Measurements from ENCODE around the gene ATP8B2. TPM values are rescaled to one million over a fixed set of nuclear protein-coding genes. Genes with fewer than 3 reads are reported as not detected.
"Not testable (repeated sequence)": the region's sequence is repeated elsewhere in the genome, so short reads cannot be mapped to it uniquely, and the experiment has no call there.

Gene ATP8B2
- total RNA-seq, 2 donors from 2014 or later, result 34.1 to 41.5 TPM

- not testable (repeated sequence) for H3K9ac ChIP-seq (ENCODE audit: extremely low read depth, low read length, poor library complexity, severe bottlenecking); H3K4me1 ChIP-seq (ENCODE audit: control insufficient read depth, insufficient read depth, low read length); DNase-seq; H3K36me3 ChIP-seq (ENCODE audit: control insufficient read depth, insufficient read depth, low read length); H3K27ac Mint-ChIP-seq; H3K4me1 Mint-ChIP-seq; H3K27ac ChIP-seq (ENCODE audit: low read depth, low read length); H3K27me3 ChIP-seq (ENCODE audit: control insufficient read depth, insufficient read depth, low read length, poor library complexity, severe bottlenecking); H3K4me3 Mint-ChIP-seq; H3K36me3 Mint-ChIP-seq (ENCODE audit: low read depth); H3K4me3 ChIP-seq (ENCODE audit: low read length); H3K27me3 Mint-ChIP-seq (ENCODE audit: insufficient read depth)
- WGBS, 2 experiments (ENCODE audit: insufficient coverage in 1 of 2, insufficient read length in 1 of 2), result 76 to 95% methylated on average over 5 to 11 of the region's 13 CpGs
- H3K9me3 ChIP-seq (ENCODE audit: control insufficient read depth, low read length), result peaks cover 20% of the 10 kb centered on the region
- H3K9me3 Mint-ChIP-seq, result peaks cover 26% of the 10 kb centered on the region
Observed at GRCh38 chr1:154312229-154313065, 12.9 kb upstream of the ATP8B2 start.

GRCh38 chr1:154313066-154313356 lies 12.3 kb upstream of the ATP8B2 start:
- Histone ChIP-seq H3K27ac (ENCODE audit: low read depth, low read length) (no peak overlapping the region), H3K4me3 (ENCODE audit: low read length) (no peak overlapping the region), H3K36me3 (ENCODE audit: control insufficient read depth, insufficient read depth, low read length) (no peaks in the 10 kb centered on the region), H3K27me3 (ENCODE audit: control insufficient read depth, insufficient read depth, low read length, poor library complexity, severe bottlenecking) (no peaks in the 10 kb centered on the region), H3K4me1 (ENCODE audit: control insufficient read depth, insufficient read depth, low read length) (no peaks in the 10 kb centered on the region), H3K9ac (ENCODE audit: extremely low read depth, low read length, poor library complexity, severe bottlenecking) (no peak overlapping the region), H3K9me3 (ENCODE audit: control insufficient read depth, low read length) (peaks cover 22% of the 10 kb centered on the region)
- Mint-ChIP-seq H3K36me3 (ENCODE audit: low read depth) (no peaks in the 10 kb centered on the region), H3K4me1 (no peaks in the 10 kb centered on the region), H3K9me3 (peaks cover 30% of the 10 kb centered on the region), H3K4me3 (no peak overlapping the region), H3K27me3 (ENCODE audit: insufficient read depth) (peaks cover 11% of the 10 kb centered on the region), H3K27ac (no peak overlapping the region)
- 87 to 89% methylated on average over 8 to 10 of the region's 10 CpGs for WGBS, 2 experiments (ENCODE audit: insufficient coverage in 1 of 2, insufficient read length in 1 of 2)
- no peak for TF ChIP-seq CTCF (conservative IDR thresholded peaks at IDR 0.05)
- no peak for DNase-seq

GRCh38 chr1:154314226-154314625 lies 11.1 kb upstream of the ATP8B2 start:
- H3K36me3 Mint-ChIP-seq (ENCODE audit: low read depth); H3K27me3 Mint-ChIP-seq (ENCODE audit: insufficient read depth); H3K36me3 ChIP-seq (ENCODE audit: control insufficient read depth, insufficient read depth, low read length); H3K27me3 ChIP-seq (ENCODE audit: control insufficient read depth, insufficient read depth, low read length, poor library complexity, severe bottlenecking); H3K4me1 ChIP-seq (ENCODE audit: control insufficient read depth, insufficient read depth, low read length); DNase-seq; H3K4me3 Mint-ChIP-seq; H3K27ac Mint-ChIP-seq; H3K4me1 Mint-ChIP-seq; H3K27ac ChIP-seq (ENCODE audit: low read depth, low read length); H3K9ac ChIP-seq (ENCODE audit: extremely low read depth, low read length, poor library complexity, severe bottlenecking); H3K4me3 ChIP-seq (ENCODE audit: low read length): not testable (repeated sequence)
- H3K9me3 Mint-ChIP-seq, result peaks cover 27% of the 10 kb centered on the region
- 80 to 83% methylated on average over 1 to 3 of the region's 3 CpGs for WGBS, 2 experiments (ENCODE audit: insufficient coverage in 1 of 2, insufficient read length in 1 of 2)
- peaks cover 22% of the 10 kb centered on the region for H3K9me3 ChIP-seq (ENCODE audit: control insufficient read depth, low read length)

GRCh38 chr1:154316704-154317103 lies 8.6 kb upstream of the ATP8B2 start:
- Histone ChIP-seq H3K27me3 (ENCODE audit: control insufficient read depth, insufficient read depth, low read length, poor library complexity, severe bottlenecking) (no peaks in the 10 kb centered on the region), H3K4me3 (ENCODE audit: low read length) (no peak overlapping the region), H3K9me3 (ENCODE audit: control insufficient read depth, low read length) (peaks cover 22% of the 10 kb centered on the region), H3K27ac (ENCODE audit: low read depth, low read length) (no peak overlapping the region), H3K9ac (ENCODE audit: extremely low read depth, low read length, poor library complexity, severe bottlenecking) (no peak overlapping the region), H3K4me1 (ENCODE audit: control insufficient read depth, insufficient read depth, low read length) (no peaks in the 10 kb centered on the region), H3K36me3 (ENCODE audit: control insufficient read depth, insufficient read depth, low read length) (no peaks in the 10 kb centered on the region)
- H3K27me3 Mint-ChIP-seq (ENCODE audit: insufficient read depth), result peaks cover 9% of the 10 kb centered on the region
- 71% methylated on average over 1 of the region's 1 CpG; no CpG with 5 or more reads in 1 of the 2 experiments for WGBS, 2 experiments (ENCODE audit: insufficient coverage in 1 of 2, insufficient read length in 1 of 2)
- no peaks in the 10 kb centered on the region for H3K4me1 Mint-ChIP-seq
- no peak for TF ChIP-seq CTCF (conservative IDR thresholded peaks at IDR 0.05)
- H3K9me3 Mint-ChIP-seq, result peaks cover 27% of the 10 kb centered on the region
- no peak for DNase-seq
- H3K4me3 Mint-ChIP-seq, result no peak overlapping the region
- H3K36me3 Mint-ChIP-seq (ENCODE audit: low read depth), result no peaks in the 10 kb centered on the region
- H3K27ac Mint-ChIP-seq, result no peak overlapping the region
